Measurements from ENCODE around the gene CAMK2D. TPM values are rescaled to one million over a fixed set of nuclear protein-coding genes. Genes with fewer than 3 reads are reported as not detected.

Gene CAMK2D
- total RNA-seq, 2 donors from 2014 or later, result 43.0 to 59.6 TPM

GRCh38 chr4:113420938-113421337 is 340.6 kb downstream of the CAMK2D start:
- Mint-ChIP-seq H3K9me3 (no peaks in the 10 kb centered on the region), H3K36me3 (peaks cover 22% of the 10 kb centered on the region), H3K27ac (no peak overlapping the region), H3K4me3 (no peak overlapping the region), H3K4me1 (ENCODE audit: low read depth in 2 of 2) (no peaks in the 10 kb centered on the region), H3K27me3 (peaks cover 8 to 36% of the 10 kb centered on the region in 2 donors)
- ATAC-seq, result no peak
- DNase-seq (ENCODE audit: low spot score), result no peak

GRCh38 chr4:113419631-113420030 is 341.9 kb downstream of the CAMK2D start:
- no peaks in the 10 kb centered on the region for H3K4me1 Mint-ChIP-seq (ENCODE audit: low read depth in 2 of 2)
- no peak for ATAC-seq
- no peak overlapping the region for H3K4me3 Mint-ChIP-seq
- H3K9me3 Mint-ChIP-seq, result no peaks in the 10 kb centered on the region
- H3K27me3 Mint-ChIP-seq, result peaks cover 8 to 43% of the 10 kb centered on the region in 2 donors
- peaks cover 22% of the 10 kb centered on the region for H3K36me3 Mint-ChIP-seq
- DNase-seq (ENCODE audit: low spot score), result no peak
- no peak overlapping the region for H3K27ac Mint-ChIP-seq

GRCh38 chr4:113411496-113411938 is 350.0 kb downstream of the CAMK2D start:
- Mint-ChIP-seq H3K9me3 (no peaks in the 10 kb centered on the region), H3K27me3 (peaks cover 9 to 25% of the 10 kb centered on the region in 2 donors), H3K27ac (no peak overlapping the region), H3K36me3 (no peaks in the 10 kb centered on the region), H3K4me3 (no peak overlapping the region), H3K4me1 (ENCODE audit: low read depth in 2 of 2) (no peaks in the 10 kb centered on the region)
- DNase-seq (ENCODE audit: low spot score) (no peak), ATAC-seq (no peak)

DNA sequence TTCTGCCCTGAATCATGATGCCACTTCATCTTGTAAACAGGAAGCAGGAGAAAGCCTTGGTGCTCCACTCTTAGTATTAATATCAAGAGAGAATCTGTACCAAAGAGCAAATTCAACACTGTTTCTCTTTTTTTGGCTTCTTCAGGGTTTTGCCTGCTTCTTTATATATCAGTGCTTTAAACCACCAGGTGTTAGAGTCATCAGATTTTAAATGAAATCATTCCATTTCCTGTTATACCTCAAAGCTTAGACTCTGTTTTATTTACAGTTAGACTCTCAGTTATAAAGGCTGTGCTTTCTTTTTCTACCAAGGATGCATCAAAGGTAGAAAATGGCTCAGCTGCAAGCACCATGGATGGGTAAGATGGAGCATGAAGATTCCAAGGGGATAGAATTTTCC is 350.9 kb downstream of the CAMK2D start:
- Mint-ChIP-seq H3K27ac (no peak overlapping the region), H3K36me3 (no peaks in the 10 kb centered on the region), H3K27me3 (peaks cover 9 to 17% of the 10 kb centered on the region in 2 donors), H3K4me1 (ENCODE audit: low read depth in 2 of 2) (no peaks in the 10 kb centered on the region), H3K9me3 (no peaks in the 10 kb centered on the region), H3K4me3 (no peak overlapping the region)
- ATAC-seq (no peak), DNase-seq (ENCODE audit: low spot score) (no peak)

DNA sequence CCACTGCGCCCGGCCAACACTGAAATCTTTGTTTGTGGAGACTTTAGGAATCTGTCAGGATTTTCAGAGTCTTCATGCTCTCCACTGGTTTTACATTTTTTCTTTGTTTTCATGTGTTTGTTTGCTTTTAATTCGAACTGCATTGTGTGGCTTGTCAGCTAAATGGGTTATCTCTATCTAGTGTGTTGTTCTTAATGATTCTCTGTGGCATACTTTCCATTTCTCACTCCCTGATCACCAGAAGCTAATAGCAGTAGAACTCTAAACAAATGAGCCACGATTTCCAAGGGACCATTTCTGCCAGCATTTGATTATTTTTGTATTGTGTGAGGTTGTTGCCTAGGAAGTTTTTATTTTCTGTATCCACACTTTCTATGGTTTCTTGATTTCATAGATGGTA is 352.4 kb downstream of the CAMK2D start:
- DNase-seq (ENCODE audit: low spot score), result no peak
- Mint-ChIP-seq H3K27me3 (peaks cover 9 to 13% of the 10 kb centered on the region in 2 donors), H3K4me1 (ENCODE audit: low read depth in 2 of 2) (no peaks in the 10 kb centered on the region), H3K36me3 (no peaks in the 10 kb centered on the region), H3K27ac (no peak overlapping the region), H3K9me3 (no peaks in the 10 kb centered on the region), H3K4me3 (no peak overlapping the region)
- no peak for ATAC-seq

DNA sequence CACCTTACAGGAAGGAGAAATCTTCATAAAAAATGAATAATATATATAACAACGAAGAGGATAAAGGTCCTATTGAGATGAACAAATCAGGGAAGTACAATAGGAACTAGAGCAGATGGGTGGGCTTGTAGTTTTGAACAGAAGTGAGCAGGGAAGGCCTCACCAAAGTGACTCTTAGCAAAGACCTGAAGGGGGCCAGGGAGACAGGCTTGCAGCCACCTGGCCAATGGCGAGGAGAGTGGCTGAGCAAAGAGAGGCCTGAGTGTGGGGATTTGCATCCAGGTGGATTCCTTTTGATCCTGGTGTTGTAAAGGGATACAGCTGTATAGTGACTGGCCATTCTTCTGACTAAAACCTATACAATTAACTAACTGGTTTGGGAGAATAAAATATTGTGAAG is 354.1 kb downstream of the CAMK2D start:
- Mint-ChIP-seq H3K4me3 (no peak overlapping the region), H3K27ac (no peak overlapping the region), H3K36me3 (no peaks in the 10 kb centered on the region), H3K27me3 (peaks cover 7 to 9% of the 10 kb centered on the region in 2 donors), H3K9me3 (no peaks in the 10 kb centered on the region), H3K4me1 (ENCODE audit: low read depth in 2 of 2) (no peaks in the 10 kb centered on the region)
- DNase-seq (ENCODE audit: low spot score), result no peak
- ATAC-seq, result no peak

DNA sequence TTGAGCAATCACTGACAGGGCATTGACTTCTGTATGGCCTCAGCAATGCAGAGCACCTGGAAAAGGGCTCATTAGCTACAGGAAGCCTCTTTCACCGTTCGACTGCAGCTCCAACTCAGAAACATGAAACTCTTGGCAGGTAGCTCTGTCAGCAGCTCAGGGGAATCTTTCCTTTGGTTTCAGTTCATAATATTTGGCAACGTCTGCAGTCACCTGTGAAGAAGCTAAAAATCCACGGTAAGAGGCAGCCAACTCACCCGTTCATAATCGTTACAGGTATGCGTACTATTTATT is 354.9 kb downstream of the CAMK2D start:
- H3K4me3 Mint-ChIP-seq, result no peak overlapping the region
- ATAC-seq, result no peak
- H3K4me1 Mint-ChIP-seq (ENCODE audit: low read depth in 2 of 2), result no peaks in the 10 kb centered on the region
- H3K36me3 Mint-ChIP-seq, result no peaks in the 10 kb centered on the region
- H3K9me3 Mint-ChIP-seq, result no peaks in the 10 kb centered on the region
- H3K27me3 Mint-ChIP-seq, result peaks cover 7 to 11% of the 10 kb centered on the region in 2 donors
- no peak overlapping the region for H3K27ac Mint-ChIP-seq
- DNase-seq (ENCODE audit: low spot score), result no peak

DNA sequence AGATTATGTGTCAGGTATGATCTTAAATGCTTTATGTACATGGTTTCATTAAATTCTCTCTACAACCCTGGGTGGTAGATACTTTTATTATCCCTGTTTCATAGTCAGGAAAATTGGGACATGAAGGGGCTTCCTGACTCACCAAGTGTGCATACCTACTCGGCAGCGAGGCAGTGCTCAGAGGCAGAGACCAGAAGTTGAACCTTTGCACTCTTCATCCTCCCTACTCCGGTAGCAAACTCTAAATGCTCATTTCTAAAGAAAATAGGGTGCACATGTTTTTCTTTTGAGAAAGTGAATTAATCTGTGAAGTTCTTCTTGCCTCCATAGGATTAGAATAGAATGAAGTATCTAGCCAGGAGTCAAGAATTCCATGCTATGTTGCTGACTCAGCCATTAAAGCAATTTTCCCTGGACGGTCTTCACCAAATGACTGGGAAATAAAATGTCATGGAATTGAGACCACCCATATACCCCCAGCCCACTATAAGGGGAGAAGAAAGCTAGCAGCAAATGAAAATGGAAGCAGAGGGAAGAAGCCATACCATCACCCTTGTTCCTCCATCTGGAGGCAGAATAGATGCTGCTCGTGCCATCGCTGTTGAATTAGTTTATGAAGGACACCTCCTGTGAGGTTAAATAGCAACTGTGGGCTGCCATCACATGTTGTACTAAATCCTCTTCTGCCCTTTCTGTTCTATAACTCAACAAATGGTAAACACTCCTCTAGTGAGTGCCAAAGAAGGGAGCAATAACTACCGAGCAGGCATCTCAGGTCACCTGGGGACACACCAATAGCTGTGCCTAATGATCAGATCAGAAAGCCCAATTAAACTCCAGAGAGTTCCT is 355.4 kb downstream of the CAMK2D start:
- H3K9me3 Mint-ChIP-seq, result no peaks in the 10 kb centered on the region
- H3K4me1 Mint-ChIP-seq (ENCODE audit: low read depth in 2 of 2), result no peaks in the 10 kb centered on the region
- no peak overlapping the region for H3K27ac Mint-ChIP-seq
- H3K27me3 Mint-ChIP-seq, result peaks cover 2 to 14% of the 10 kb centered on the region in 2 donors
- DNase-seq (ENCODE audit: low spot score) (no peak), ATAC-seq (no peak)
- no peak overlapping the region for H3K4me3 Mint-ChIP-seq
- H3K36me3 Mint-ChIP-seq, result no peaks in the 10 kb centered on the region

GRCh38 chr4:113404841-113405240 is 356.7 kb downstream of the CAMK2D start:
- H3K27ac Mint-ChIP-seq, result no peak overlapping the region

GRCh38 chr4:113404167-113404571 is 357.4 kb downstream of the CAMK2D start:
- H3K27ac Mint-ChIP-seq, result no peak overlapping the region
- no peak overlapping the region for H3K4me3 Mint-ChIP-seq
- no peaks in the 10 kb centered on the region for H3K4me1 Mint-ChIP-seq (ENCODE audit: low read depth in 2 of 2)
- ATAC-seq (peak in 1 of 2 donors; percentile 20), DNase-seq (ENCODE audit: low spot score) (no peak)
- peaks cover 0 to 7% of the 10 kb centered on the region in 2 donors for H3K27me3 Mint-ChIP-seq
- no peaks in the 10 kb centered on the region for H3K36me3 Mint-ChIP-seq
- H3K9me3 Mint-ChIP-seq, result no peaks in the 10 kb centered on the region

More at GRCh38 chr4:113404841-113405240, 356.7 kb downstream of the CAMK2D start:
- DNase-seq (ENCODE audit: low spot score), result no peak
- H3K4me3 Mint-ChIP-seq, result no peak overlapping the region
- peaks cover 2 to 11% of the 10 kb centered on the region in 2 donors for H3K27me3 Mint-ChIP-seq
- no peaks in the 10 kb centered on the region for H3K4me1 Mint-ChIP-seq (ENCODE audit: low read depth in 2 of 2)
- no peaks in the 10 kb centered on the region for H3K36me3 Mint-ChIP-seq
- no peaks in the 10 kb centered on the region for H3K9me3 Mint-ChIP-seq
- no peak for ATAC-seq

Other genes starting within 250 kb of the CAMK2D start
- under 1 TPM in 1 of 2 donors, not detected in 1; 0.24 TPM for gene ARSJ, start 217.9 kb upstream of the CAMK2D start, total RNA-seq

Measured in natural killer cell treated with Interleukin-12 subunit alpha and Interleukin-12 subunit beta and Interleukin-15 and Interleukin-18, amount 100 ng/mL, for 72 hours (primary cell).